ENCODE data around the gene SLC24A3. TPM values are rescaled to one million over a fixed set of nuclear protein-coding genes. Genes with fewer than 3 reads are reported as not detected.

The SLC24A3 gene
- total and polyA plus RNA-seq, 2 experiments from 2014 or later: 0.81 to 2.5 TPM

DNA sequence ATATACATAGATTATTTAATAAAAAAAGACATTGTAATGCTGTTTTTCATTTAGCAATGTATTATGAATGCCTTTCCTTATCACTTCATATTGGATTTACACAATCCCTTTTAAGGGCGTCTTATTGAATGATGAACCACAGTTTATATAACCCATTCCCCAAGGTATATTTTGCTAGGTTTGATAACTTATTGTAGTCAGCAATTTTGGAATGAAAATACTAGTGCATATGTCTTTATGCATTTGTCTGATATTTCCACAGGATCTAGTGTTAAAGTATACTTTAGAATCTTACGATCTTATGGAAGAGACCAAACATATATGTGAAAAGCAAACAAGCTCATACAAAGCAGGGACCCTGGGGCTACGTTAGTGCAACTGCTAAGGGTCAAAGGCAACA, 365.2 kb downstream of the SLC24A3 start (continued):
- TF ChIP-seq, protein P1, sequence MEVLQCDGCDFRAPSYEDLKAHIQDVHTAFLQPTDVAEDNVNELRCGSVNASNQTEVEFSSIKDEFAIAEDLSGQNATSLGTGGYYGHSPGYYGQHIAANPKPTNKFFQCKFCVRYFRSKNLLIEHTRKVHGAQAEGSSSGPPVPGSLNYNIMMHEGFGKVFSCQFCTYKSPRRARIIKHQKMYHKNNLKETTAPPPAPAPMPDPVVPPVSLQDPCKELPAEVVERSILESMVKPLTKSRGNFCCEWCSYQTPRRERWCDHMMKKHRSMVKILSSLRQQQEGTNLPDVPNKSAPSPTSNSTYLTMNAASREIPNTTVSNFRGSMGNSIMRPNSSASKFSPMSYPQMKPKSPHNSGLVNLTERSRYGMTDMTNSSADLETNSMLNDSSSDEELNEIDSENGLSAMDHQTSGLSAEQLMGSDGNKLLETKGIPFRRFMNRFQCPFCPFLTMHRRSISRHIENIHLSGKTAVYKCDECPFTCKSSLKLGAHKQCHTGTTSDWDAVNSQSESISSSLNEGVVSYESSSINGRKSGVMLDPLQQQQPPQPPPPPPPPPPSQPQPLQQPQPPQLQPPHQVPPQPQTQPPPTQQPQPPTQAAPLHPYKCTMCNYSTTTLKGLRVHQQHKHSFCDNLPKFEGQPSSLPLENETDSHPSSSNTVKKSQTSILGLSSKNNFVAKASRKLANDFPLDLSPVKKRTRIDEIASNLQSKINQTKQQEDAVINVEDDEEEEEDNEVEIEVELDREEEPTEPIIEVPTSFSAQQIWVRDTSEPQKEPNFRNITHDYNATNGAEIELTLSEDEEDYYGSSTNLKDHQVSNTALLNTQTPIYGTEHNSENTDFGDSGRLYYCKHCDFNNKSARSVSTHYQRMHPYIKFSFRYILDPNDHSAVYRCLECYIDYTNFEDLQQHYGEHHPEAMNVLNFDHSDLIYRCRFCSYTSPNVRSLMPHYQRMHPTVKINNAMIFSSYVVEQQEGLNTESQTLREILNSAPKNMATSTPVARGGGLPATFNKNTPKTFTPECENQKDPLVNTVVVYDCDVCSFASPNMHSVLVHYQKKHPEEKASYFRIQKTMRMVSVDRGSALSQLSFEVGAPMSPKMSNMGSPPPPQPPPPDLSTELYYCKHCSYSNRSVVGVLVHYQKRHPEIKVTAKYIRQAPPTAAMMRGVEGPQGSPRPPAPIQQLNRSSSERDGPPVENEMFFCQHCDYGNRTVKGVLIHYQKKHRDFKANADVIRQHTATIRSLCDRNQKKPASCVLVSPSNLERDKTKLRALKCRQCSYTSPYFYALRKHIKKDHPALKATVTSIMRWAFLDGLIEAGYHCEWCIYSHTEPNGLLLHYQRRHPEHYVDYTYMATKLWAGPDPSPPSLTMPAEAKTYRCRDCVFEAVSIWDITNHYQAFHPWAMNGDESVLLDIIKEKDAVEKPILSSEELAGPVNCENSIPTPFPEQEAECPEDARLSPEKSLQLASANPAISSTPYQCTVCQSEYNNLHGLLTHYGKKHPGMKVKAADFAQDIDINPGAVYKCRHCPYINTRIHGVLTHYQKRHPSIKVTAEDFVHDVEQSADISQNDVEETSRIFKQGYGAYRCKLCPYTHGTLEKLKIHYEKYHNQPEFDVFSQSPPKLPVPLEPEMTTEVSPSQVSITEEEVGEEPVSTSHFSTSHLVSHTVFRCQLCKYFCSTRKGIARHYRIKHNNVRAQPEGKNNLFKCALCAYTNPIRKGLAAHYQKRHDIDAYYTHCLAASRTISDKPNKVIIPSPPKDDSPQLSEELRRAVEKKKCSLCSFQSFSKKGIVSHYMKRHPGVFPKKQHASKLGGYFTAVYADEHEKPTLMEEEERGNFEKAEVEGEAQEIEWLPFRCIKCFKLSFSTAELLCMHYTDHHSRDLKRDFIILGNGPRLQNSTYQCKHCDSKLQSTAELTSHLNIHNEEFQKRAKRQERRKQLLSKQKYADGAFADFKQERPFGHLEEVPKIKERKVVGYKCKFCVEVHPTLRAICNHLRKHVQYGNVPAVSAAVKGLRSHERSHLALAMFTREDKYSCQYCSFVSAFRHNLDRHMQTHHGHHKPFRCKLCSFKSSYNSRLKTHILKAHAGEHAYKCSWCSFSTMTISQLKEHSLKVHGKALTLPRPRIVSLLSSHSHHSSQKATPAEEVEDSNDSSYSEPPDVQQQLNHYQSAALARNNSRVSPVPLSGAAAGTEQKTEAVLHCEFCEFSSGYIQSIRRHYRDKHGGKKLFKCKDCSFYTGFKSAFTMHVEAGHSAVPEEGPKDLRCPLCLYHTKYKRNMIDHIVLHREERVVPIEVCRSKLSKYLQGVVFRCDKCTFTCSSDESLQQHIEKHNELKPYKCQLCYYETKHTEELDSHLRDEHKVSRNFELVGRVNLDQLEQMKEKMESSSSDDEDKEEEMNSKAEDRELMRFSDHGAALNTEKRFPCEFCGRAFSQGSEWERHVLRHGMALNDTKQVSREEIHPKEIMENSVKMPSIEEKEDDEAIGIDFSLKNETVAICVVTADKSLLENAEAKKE (CRISPR knock-in tag; IDR thresholded peaks at IDR 0.05): no peak

DNA sequence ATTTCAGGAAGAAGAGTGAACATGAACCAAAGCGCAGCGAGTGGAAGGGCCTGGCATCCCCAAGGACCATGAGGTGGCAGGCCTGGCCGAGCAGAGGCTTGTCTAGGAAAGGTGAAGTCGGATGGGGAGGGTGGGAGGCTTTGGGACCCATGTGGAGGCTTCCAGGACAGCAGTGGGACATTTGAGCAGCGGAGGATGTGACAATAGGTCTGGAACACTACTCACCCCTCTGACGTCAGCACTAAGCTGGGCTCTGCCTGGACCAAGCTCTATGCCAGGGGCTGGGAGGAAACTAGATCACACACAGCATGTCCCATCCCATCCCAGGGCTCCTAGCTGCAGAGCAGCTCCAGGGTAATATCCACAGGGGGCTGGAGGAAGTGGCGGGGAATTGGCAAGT, 370.3 kb downstream of the SLC24A3 start:
- Mint-ChIP-seq H3K27me3 (ENCODE audit: insufficient read depth, low read depth, poor library complexity) (peaks cover 9% of the 10 kb centered on the region), H3K36me3 (ENCODE audit: low read depth) (no peaks in the 10 kb centered on the region), H3K4me3 (no peak overlapping the region), H3K27ac (no peak overlapping the region), H3K4me1 (peaks cover 15% of the 10 kb centered on the region), H3K9me3 (no peaks in the 10 kb centered on the region; the same call in 2 of the 3 replicates)
- no peak overlapping the region for H3K4me3 ChIP-seq
- H3K4me1 ChIP-seq (ENCODE audit: insufficient read depth): no peaks in the 10 kb centered on the region
- H3K4me2 ChIP-seq: no peak overlapping the region
- no peaks in the 10 kb centered on the region for H3K36me3 ChIP-seq (ENCODE audit: insufficient read depth)
- 0 out of 2 replicates have a peak overlapping the region, but pooled peaks have one; percentile 65 for H2AFZ ChIP-seq
- H3K79me2 ChIP-seq (replicated peaks; ENCODE audit: insufficient read depth): no peaks in the 10 kb centered on the region
- H4K20me1 ChIP-seq (replicated peaks; ENCODE audit: insufficient read depth): no peaks in the 10 kb centered on the region
- no peak overlapping the region for H3K27ac ChIP-seq (ENCODE audit: low read depth)
- H3K9me2 ChIP-seq (ENCODE audit: insufficient read depth): no peaks in the 10 kb centered on the region
- H3F3A ChIP-seq (replicated peaks; ENCODE audit: low read depth): no peaks in the 10 kb centered on the region
- ATAC-seq (peak; percentile 11; the same call in 2 of the 3 replicates), DNase-seq (ENCODE audit: low spot score) (no peak)
- H3K27me3 ChIP-seq (ENCODE audit: insufficient read depth): no peaks in the 10 kb centered on the region
- TF ChIP-seq, protein P2, sequence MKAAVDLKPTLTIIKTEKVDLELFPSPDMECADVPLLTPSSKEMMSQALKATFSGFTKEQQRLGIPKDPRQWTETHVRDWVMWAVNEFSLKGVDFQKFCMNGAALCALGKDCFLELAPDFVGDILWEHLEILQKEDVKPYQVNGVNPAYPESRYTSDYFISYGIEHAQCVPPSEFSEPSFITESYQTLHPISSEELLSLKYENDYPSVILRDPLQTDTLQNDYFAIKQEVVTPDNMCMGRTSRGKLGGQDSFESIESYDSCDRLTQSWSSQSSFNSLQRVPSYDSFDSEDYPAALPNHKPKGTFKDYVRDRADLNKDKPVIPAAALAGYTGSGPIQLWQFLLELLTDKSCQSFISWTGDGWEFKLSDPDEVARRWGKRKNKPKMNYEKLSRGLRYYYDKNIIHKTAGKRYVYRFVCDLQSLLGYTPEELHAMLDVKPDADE (IDR thresholded peaks at IDR 0.05): no peak
- TF ChIP-seq ZNF114 (CRISPR knock-in tag; IDR thresholded peaks at IDR 0.05) (no peak), EZH2 (IDR thresholded peaks at IDR 0.05; ENCODE audit: low read depth, unreplicated experiment) (no peak), POLR2AphosphoS5 (IDR thresholded peaks at IDR 0.05; ENCODE audit: low read depth) (no peak), ZNF331 (CRISPR knock-in tag; IDR thresholded peaks at IDR 0.05; ENCODE audit: low read depth) (no peak), EZH2phosphoT487 (IDR thresholded peaks at IDR 0.05; ENCODE audit: unreplicated experiment) (no peak)
- TF ChIP-seq, protein P1 (CRISPR knock-in tag; IDR thresholded peaks at IDR 0.05): no peak
